Suprapubic skin (tissue), 3 donors: ENCODE data around the gene MYO1F.

ENCODE experiments used
- CTCF ChIP-seq, 2 donors: fragments of 200-600 bp in 1 of 2; fragments of 450-650 bp in 1 of 2; sonication (generic) in 1 of 2; IDR thresholded peaks; one replicate each; pipeline ENCODE4 v1.5.1; 2016 to 2019; ENCODE audit warnings: antibody characterized with exemption in 2 of 2, mild to moderate bottlenecking in 1 of 2, moderate library complexity in 1 of 2
- POLR2A ChIP-seq, 2 donors: fragments of 450-650 bp; IDR thresholded peaks; one replicate each; pipeline ENCODE4 v1.6.1; 2017; ENCODE audit warnings: antibody characterized with exemption in 2 of 2, mild to moderate bottlenecking in 2 of 2, moderate library complexity in 2 of 2

GRCh38 chr19:8584965-8585893 is 8.0 kb upstream of the MYO1F start:
- TF ChIP-seq CTCF (IDR thresholded peaks at IDR 0.05), result no peak
- no peak for TF ChIP-seq POLR2A (IDR thresholded peaks at IDR 0.05)
